Spinal cord (tissue), 10 donors: ENCODE results near the gene CYP2C18. TPM values are rescaled to one million over a fixed set of nuclear protein-coding genes. Genes with fewer than 3 reads are reported as not detected.
A peak's percentile ranks its signal among the peaks of the same experiment; 100 is the strongest.

Source experiments
- DNase-seq, 6 donors: peaks; one replicate each; pipeline versions ENCODE4 v3.0.0 to v3.0.0-alpha.2; 2013 to 2015; ENCODE audit warnings: low spot score in 6 of 6, low read depth in 4 of 6
- H3K27ac ChIP-seq: one replicate; pipeline ENCODE4 v1.5.1; 2013; ENCODE audit warnings: low read depth, low read length, control low read depth
- H3K27me3 ChIP-seq: one replicate; pipeline ENCODE4 v1.6.1; 2013; ENCODE audit warnings: low read length; ENCODE audit not compliant: control insufficient read depth, insufficient read depth
- H3K36me3 ChIP-seq: one replicate; pipeline ENCODE4 v1.6.1; 2013; ENCODE audit warnings: low read length; ENCODE audit not compliant: control insufficient read depth, insufficient read depth
- H3K4me1 ChIP-seq: one replicate; pipeline ENCODE4 v1.6.1; 2013; ENCODE audit warnings: low read length; ENCODE audit not compliant: control insufficient read depth, insufficient read depth
- H3K4me3 ChIP-seq: one replicate; pipeline ENCODE4 v1.5.1; 2013; ENCODE audit warnings: low read depth, low read length, control low read depth
- H3K9me3 ChIP-seq: one replicate; pipeline ENCODE4 v1.6.1; 2013; ENCODE audit warnings: low read length; ENCODE audit not compliant: control insufficient read depth, insufficient read depth
- WGBS: methylation state at CpG from one replicate; pipeline ENCODE4 v1.1.5; 2013; ENCODE audit warnings: missing lambda C conversion rate; ENCODE audit not compliant: insufficient coverage; 5-methylcytosine and 5-hydroxymethylcytosine counted together
- polyA plus RNA-seq, 2 donors: library from polyadenylated mRNA; unstranded; fragments of 120-200 nt; gene quantifications; one replicate each; pipeline ENCODE4 v1.2.1, GENCODE V29; 2013; ENCODE audit not compliant: insufficient read length in 2 of 2
- total RNA-seq, 2 donors: library from RNA; depleted of rRNA in 1 of 2; stranded (reverse); fragments of 120-200 nt in 1 of 2; fragments of >200 nt in 1 of 2; gene quantifications; one replicate each; pipeline versions ENCODE4 v1.2.3 to v1.2.4, GENCODE V29; 2013 to 2014
- donor health status: healthy.

Gene CYP2C18
- total and polyA plus RNA-seq, 4 donors: 0.17 to 0.23 (median 0.17) TPM; not detected in 1

DNA sequence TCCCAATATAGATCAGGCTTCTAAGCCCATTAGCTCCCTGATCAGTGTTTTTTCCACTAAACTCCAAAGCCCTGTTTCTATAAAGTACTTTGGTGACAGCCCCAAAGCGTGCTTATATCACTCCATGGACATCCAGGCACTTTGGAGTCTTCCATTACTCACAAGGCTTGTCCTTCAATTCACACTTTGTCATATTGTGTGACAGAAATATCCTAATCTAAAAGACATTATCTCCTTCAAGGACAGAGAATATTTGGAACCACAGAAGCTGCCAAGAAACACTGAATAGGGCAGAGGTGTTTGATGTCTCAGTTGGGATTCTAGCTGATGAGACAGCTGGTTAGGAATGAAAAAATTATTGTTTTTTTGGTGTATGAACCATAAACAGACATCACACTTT lies 97.3 kb downstream of the CYP2C18 start:
- H3K4me1 ChIP-seq: no peaks in the 10 kb centered on the region
- H3K27ac ChIP-seq: no peak overlapping the region
- H3K4me3 ChIP-seq: no peak overlapping the region
- no peaks in the 10 kb centered on the region for H3K9me3 ChIP-seq
- no CpG with 5 or more reads among the region's 1 CpG for WGBS
- no peaks in the 10 kb centered on the region for H3K27me3 ChIP-seq
- peak in 1 of 6 donors; percentile 1 for DNase-seq
- no peaks in the 10 kb centered on the region for H3K36me3 ChIP-seq

GRCh38 chr10:94784256-94784655 lies 100.7 kb downstream of the CYP2C18 start:
- H3K27ac ChIP-seq: no peak overlapping the region
- no peaks in the 10 kb centered on the region for H3K27me3 ChIP-seq
- DNase-seq: no peak
- H3K4me1 ChIP-seq: no peaks in the 10 kb centered on the region
- H3K9me3 ChIP-seq: no peaks in the 10 kb centered on the region
- H3K4me3 ChIP-seq: no peak overlapping the region
- no peaks in the 10 kb centered on the region for H3K36me3 ChIP-seq

GRCh38 chr10:94785211-94785610 lies 101.7 kb downstream of the CYP2C18 start:
- no CpG with 5 or more reads among the region's 2 CpGs for WGBS
- H3K4me1 ChIP-seq: no peaks in the 10 kb centered on the region
- DNase-seq: no peak
- no peaks in the 10 kb centered on the region for H3K27me3 ChIP-seq
- H3K9me3 ChIP-seq: no peaks in the 10 kb centered on the region
- H3K27ac ChIP-seq: no peak overlapping the region
- no peak overlapping the region for H3K4me3 ChIP-seq
- H3K36me3 ChIP-seq: no peaks in the 10 kb centered on the region

Other genes with a start within 250 kb of the CYP2C18 start
- gene HELLS, start 137.9 kb upstream of the CYP2C18 start, total RNA-seq: 10 to 100 TPM; 27.3 to 34.7 TPM
- gene HELLS, start 137.9 kb upstream of the CYP2C18 start, polyA plus RNA-seq: 10 to 100 TPM; 13.1 to 17.5 TPM
- gene CYP2C19, start 79.0 kb downstream of the CYP2C18 start, total RNA-seq: under 1 TPM in 1 of 2 donors, not detected in 1; 0.22 TPM
- under 1 TPM in 1 of 2 donors, not detected in 1; 0.08 TPM for gene CYP2C19, start 79.0 kb downstream of the CYP2C18 start, polyA plus RNA-seq